Measurements from ENCODE around the gene NIF3L1. TPM values are rescaled to one million over a fixed set of nuclear protein-coding genes. Genes with fewer than 3 reads are reported as not detected.

NIF3L1 gene
- total and polyA plus RNA-seq, 10 donors: 17.2 to 26.4 (median 20.3) TPM

DNA sequence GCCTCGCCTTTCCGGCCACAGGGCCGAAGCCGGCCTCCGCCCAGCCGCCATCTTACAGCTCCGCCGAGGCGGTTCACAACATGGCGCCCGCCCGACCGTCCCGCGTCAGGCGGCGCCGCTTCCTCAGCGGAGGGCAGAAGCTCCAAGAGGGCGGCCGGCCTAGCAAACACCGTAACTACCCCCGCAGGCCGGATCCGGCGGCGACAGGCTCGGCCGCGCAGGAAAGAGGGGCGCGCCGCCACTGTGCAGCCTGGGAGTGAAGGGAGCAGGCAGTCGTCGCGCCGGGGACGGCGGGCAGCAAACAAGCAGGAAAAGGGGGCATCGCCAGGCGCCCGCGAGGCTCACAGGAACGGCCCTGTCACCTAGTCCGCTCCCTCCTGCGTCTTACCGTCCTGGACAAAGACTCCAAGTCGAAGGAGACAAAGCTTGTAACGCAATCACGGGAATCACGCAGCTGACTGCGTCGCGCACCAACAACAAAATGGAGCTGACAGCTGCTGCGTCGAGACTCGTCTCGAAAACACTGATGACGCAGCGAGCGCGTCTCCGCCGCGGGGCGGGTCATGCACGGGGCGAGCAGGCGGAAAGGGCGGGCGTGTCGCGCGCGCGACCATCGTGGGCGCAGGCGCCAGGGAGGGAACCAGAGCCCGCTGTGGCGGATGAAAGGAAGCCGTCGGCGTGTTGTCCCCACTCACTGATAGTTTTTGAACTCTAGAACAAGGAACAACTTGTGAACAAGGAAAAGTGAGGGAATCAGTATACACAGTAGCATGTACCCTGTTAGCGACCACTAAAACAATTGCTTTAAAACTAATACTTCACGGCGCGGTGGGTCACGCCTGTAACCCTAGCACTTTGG, 24.8 kb upstream of the NIF3L1 start, which contains the start of gene CLK1:
CLK1 (minus strand) TSS at position 483 of the 859 bp plus-strand sequence. CDS start 2,796 bp downstream, outside the sequence.
- TF ChIP-seq POLR2AphosphoS5 (IDR thresholded peaks at IDR 0.05) (peak; percentile 100), POLR2A (IDR thresholded peaks at IDR 0.05) (peak; percentile 97 to 99 (median 99))
- TF ChIP-seq, protein P1, sequence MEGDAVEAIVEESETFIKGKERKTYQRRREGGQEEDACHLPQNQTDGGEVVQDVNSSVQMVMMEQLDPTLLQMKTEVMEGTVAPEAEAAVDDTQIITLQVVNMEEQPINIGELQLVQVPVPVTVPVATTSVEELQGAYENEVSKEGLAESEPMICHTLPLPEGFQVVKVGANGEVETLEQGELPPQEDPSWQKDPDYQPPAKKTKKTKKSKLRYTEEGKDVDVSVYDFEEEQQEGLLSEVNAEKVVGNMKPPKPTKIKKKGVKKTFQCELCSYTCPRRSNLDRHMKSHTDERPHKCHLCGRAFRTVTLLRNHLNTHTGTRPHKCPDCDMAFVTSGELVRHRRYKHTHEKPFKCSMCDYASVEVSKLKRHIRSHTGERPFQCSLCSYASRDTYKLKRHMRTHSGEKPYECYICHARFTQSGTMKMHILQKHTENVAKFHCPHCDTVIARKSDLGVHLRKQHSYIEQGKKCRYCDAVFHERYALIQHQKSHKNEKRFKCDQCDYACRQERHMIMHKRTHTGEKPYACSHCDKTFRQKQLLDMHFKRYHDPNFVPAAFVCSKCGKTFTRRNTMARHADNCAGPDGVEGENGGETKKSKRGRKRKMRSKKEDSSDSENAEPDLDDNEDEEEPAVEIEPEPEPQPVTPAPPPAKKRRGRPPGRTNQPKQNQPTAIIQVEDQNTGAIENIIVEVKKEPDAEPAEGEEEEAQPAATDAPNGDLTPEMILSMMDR (IDR thresholded peaks at IDR 0.05 in 8 of 11, conservative IDR thresholded peaks at IDR 0.05 in 3 of 11): peak in 3 of 11 experiments; percentile 4 to 16 (median 14)
- Histone ChIP-seq H3K27ac (peak within 1 kb of the TSS; percentile 99 to 100 (median 100)), H3K36me3 (peaks cover 0 to 23% (median 7%) of the 10 kb centered on the region in 6 donors), H3K4me1 (peaks cover 24 to 58% (median 43%) of the 10 kb centered on the region in 6 donors), H3K9me3 (no peaks in the 10 kb centered on the region), H3K4me3 (peak within 1 kb of the TSS; percentile 60 to 93 (median 76)), H3K27me3 (replicated peaks in 1 of 7) (no peaks in the 10 kb centered on the region)
- 2 to 5% (median 2%) methylated on average over 52 to 89 of the region's 89 CpGs for WGBS, 5 donors
- intact Hi-C loops (cut with DNase I; ENCODE audit: low total_unique reads): no loop called here
- peak; percentile 100 for DNase-seq

DNA sequence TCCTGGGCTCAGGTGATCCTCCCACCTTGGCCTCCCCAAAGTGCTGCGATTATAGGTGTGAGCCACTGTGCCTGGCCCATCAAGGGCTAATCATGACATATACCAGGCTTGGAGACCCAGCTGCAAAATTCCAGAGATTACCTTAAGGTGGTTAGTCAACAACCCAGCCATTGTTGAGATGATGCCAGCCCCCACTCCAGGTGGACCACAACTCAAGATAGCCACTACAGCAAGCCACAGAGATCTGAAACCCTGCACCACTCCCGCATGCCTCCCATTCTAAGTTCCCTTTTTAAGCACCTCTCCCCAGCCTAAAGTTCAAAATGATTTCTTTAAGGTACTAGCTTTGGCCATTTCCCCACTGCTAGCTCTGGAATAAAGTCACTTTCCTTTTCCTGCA, 20.2 kb upstream of the NIF3L1 start:
- WGBS, 5 donors: 74 to 97% (median 80%) methylated on average over 2 of the region's 2 CpGs
- no peak for TF ChIP-seq POLR2A (IDR thresholded peaks at IDR 0.05)
- no peak for TF ChIP-seq POLR2AphosphoS5 (IDR thresholded peaks at IDR 0.05)
- TF ChIP-seq, protein P1 (IDR thresholded peaks at IDR 0.05 in 8 of 11, conservative IDR thresholded peaks at IDR 0.05 in 3 of 11): no peak
- intact Hi-C loops (cut with DNase I; ENCODE audit: low total_unique reads): no loop called here
- Histone ChIP-seq H3K36me3 (peaks cover 0 to 44% (median 21%) of the 10 kb centered on the region in 6 donors), H3K9me3 (no peaks in the 10 kb centered on the region), H3K27me3 (replicated peaks in 1 of 7) (no peaks in the 10 kb centered on the region), H3K4me3 (no peak overlapping the region), H3K4me1 (peaks cover 4 to 29% (median 15%) of the 10 kb centered on the region in 6 donors), H3K27ac (no peak overlapping the region)
- no peak for DNase-seq

DNA sequence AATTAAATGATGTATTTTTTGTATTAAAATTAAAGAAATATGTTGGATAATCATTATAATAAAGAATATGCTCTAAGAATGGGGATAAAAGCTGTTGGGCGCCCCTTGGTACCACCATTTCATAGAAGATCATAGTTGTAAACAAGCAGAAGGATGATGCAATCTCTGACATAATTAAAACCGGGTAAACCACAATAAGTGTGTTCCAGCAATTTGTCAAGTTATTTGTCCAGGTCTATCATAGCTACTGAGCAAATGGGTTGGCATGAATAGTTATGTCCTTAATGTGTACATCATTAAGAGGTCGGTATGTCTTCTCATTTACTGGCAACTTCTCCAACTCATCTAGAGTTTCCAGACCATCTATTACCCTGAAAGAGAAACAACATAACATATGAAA, 18.0 kb upstream of the NIF3L1 start:
- no peaks in the 10 kb centered on the region for H3K27me3 ChIP-seq (replicated peaks in 1 of 7)
- WGBS, 5 donors: 68 to 83% (median 75%) methylated on average over 3 of the region's 3 CpGs
- no peaks in the 10 kb centered on the region for H3K9me3 ChIP-seq
- intact Hi-C loops (cut with DNase I; ENCODE audit: low total_unique reads): no loop called here
- no peak overlapping the region for H3K27ac ChIP-seq
- TF ChIP-seq POLR2A (IDR thresholded peaks at IDR 0.05) (no peak), POLR2AphosphoS5 (IDR thresholded peaks at IDR 0.05) (no peak)
- TF ChIP-seq, protein P1 (IDR thresholded peaks at IDR 0.05 in 8 of 11, conservative IDR thresholded peaks at IDR 0.05 in 3 of 11): no peak
- peaks cover 0 to 14% (median 4%) of the 10 kb centered on the region in 6 donors for H3K4me1 ChIP-seq
- no peak overlapping the region for H3K4me3 ChIP-seq
- no peak for DNase-seq
- peaks cover 0 to 66% (median 40%) of the 10 kb centered on the region in 6 donors for H3K36me3 ChIP-seq

DNA sequence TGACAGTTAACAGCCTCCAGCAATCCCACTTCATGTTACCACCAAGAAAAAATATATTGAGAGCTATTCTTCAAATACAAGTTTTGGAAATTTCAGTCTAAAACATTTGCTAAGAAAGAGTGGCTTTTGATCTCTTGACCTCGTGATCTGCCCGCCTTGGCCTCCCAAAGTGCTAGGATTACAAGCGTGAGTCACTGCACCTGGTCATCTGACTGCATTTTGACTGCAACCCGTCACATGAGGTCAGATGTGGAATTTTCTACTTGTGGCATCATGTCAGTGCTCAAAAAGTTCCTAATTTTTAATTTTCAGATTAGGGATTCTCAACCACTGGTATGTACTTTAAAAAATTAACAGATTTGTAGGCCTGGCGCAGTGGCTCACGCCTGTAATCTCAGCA, 15.6 kb upstream of the NIF3L1 start:
- intact Hi-C loops (cut with DNase I; ENCODE audit: low total_unique reads): no loop called here
- Histone ChIP-seq H3K27ac (no peak overlapping the region), H3K9me3 (no peaks in the 10 kb centered on the region), H3K36me3 (peaks cover 3 to 90% (median 57%) of the 10 kb centered on the region in 6 donors), H3K27me3 (replicated peaks in 1 of 7) (no peaks in the 10 kb centered on the region), H3K4me1 (no peaks in the 10 kb centered on the region), H3K4me3 (no peak overlapping the region)
- no peak for TF ChIP-seq POLR2A (IDR thresholded peaks at IDR 0.05)
- TF ChIP-seq POLR2AphosphoS5 (IDR thresholded peaks at IDR 0.05): no peak
- TF ChIP-seq, protein P1 (IDR thresholded peaks at IDR 0.05 in 8 of 11, conservative IDR thresholded peaks at IDR 0.05 in 3 of 11): no peak
- 94 to 98% (median 94%) methylated on average over 6 of the region's 6 CpGs for WGBS, 5 donors
- no peak for DNase-seq
